Trophoblast cell (in vitro differentiated cells and primary cell): ENCODE data around the gene FTO.

ENCODE experiments used
- DNase-seq, 2 donors: peaks; one replicate each; pipeline ENCODE4 v3.0.0-alpha.2; 2016
- H2AFZ ChIP-seq: 2 replicates; pipeline ENCODE4 v1.6.1; 2013; ENCODE audit warnings: low read length, moderate library complexity, mild to moderate bottlenecking; ENCODE audit not compliant: insufficient read depth, poor library complexity
- H2AK5ac ChIP-seq: 2 replicates; pipeline ENCODE4 v1.6.1; 2013; ENCODE audit warnings: mild to moderate bottlenecking, low read length
- H2BK120ac ChIP-seq: 2 replicates; pipeline ENCODE4 v1.6.1; 2013; ENCODE audit warnings: low read length, mild to moderate bottlenecking, moderate library complexity; ENCODE audit not compliant: insufficient read depth, poor library complexity
- H2BK12ac ChIP-seq: 2 replicates; pipeline ENCODE4 v1.6.1; 2013; ENCODE audit warnings: mild to moderate bottlenecking, low read length, moderate library complexity
- H2BK5ac ChIP-seq: 2 replicates; pipeline ENCODE4 v1.6.1; 2013; ENCODE audit warnings: low read length, low read depth, moderate library complexity, mild to moderate bottlenecking; ENCODE audit not compliant: poor library complexity
- H3K14ac ChIP-seq: 2 replicates; pipeline ENCODE4 v1.6.1; 2013; ENCODE audit warnings: mild to moderate bottlenecking, low read length
- H3K18ac ChIP-seq: 2 replicates; pipeline ENCODE4 v1.6.1; 2013; ENCODE audit warnings: mild to moderate bottlenecking, low read length
- H3K23ac ChIP-seq: 2 replicates; pipeline ENCODE4 v1.6.1; 2013; ENCODE audit warnings: low read length
- H3K27ac ChIP-seq: 2 replicates; pipeline ENCODE4 v1.5.1; 2013; ENCODE audit warnings: low read depth, mild to moderate bottlenecking, inconsistent platforms, low read length, moderate library complexity
- H3K27me3 ChIP-seq: 2 replicates; pipeline ENCODE4 v1.6.1; 2013; ENCODE audit warnings: inconsistent platforms, mild to moderate bottlenecking, low read length, moderate library complexity; ENCODE audit not compliant: insufficient read depth
- H3K36me3 ChIP-seq, 2 experiments: 1 replicate in 1 of 2; 2 replicates in 1 of 2; pipeline ENCODE4 v1.6.1; 2013; ENCODE audit warnings: low read length in 2 of 2, mild to moderate bottlenecking in 2 of 2, moderate library complexity in 1 of 2; ENCODE audit not compliant: insufficient read depth in 2 of 2, control insufficient read depth in 1 of 2
- H3K4ac ChIP-seq: 2 replicates; pipeline ENCODE4 v1.6.1; 2013; ENCODE audit warnings: low read depth, mild to moderate bottlenecking, low read length, moderate library complexity
- H3K4me1 ChIP-seq, 2 experiments: 1 replicate in 1 of 2; 2 replicates in 1 of 2; pipeline ENCODE4 v1.6.1; 2013; ENCODE audit warnings: low read length in 2 of 2, mild to moderate bottlenecking in 2 of 2, moderate library complexity in 1 of 2; ENCODE audit not compliant: insufficient read depth in 2 of 2, control insufficient read depth in 1 of 2
- H3K4me2 ChIP-seq: 2 replicates; pipeline ENCODE4 v1.6.1; 2013; ENCODE audit warnings: inconsistent platforms, mild to moderate bottlenecking, low read length, moderate library complexity
- H3K4me3 ChIP-seq: 2 replicates; pipeline ENCODE4 v1.5.1; 2013; ENCODE audit warnings: mild to moderate bottlenecking, low read depth, low read length, inconsistent platforms
- H3K79me1 ChIP-seq: one replicate; pipeline ENCODE4 v1.6.1; 2013; ENCODE audit warnings: low read length
- H3K79me2 ChIP-seq: 2 replicates; pipeline ENCODE4 v1.6.1; 2013; ENCODE audit warnings: low read length, mild to moderate bottlenecking; ENCODE audit not compliant: control insufficient read depth, insufficient read depth, poor library complexity
- H3K9ac ChIP-seq: 2 replicates; pipeline ENCODE4 v1.6.1; 2013; ENCODE audit warnings: mild to moderate bottlenecking, low read length
- H3K9me3 ChIP-seq: 2 replicates; pipeline ENCODE4 v1.6.1; 2013; ENCODE audit warnings: low read depth, mild to moderate bottlenecking, control low read depth, inconsistent platforms, low read length; ENCODE audit not compliant: insufficient read depth
- H4K12ac ChIP-seq: 2 replicates; pipeline ENCODE4 v1.6.1; 2013; ENCODE audit warnings: low read depth, mild to moderate bottlenecking, low read length, moderate library complexity
- H4K8ac ChIP-seq: 2 replicates; pipeline ENCODE4 v1.6.1; 2013; ENCODE audit warnings: low read depth, mild to moderate bottlenecking, low read length, moderate library complexity
- H4K91ac ChIP-seq: one replicate; pipeline ENCODE4 v1.6.1; 2013; ENCODE audit warnings: low read depth, mild to moderate bottlenecking, low read length, moderate library complexity
- WGBS: extraction: QIAGEN DNeasy Blood & Tissue Kit; methylation state at CpG from one replicate; pipeline ENCODE4 v1.1.7; 2013; ENCODE audit warnings: missing lambda C conversion rate; ENCODE audit not compliant: insufficient read length, insufficient coverage; ENCODE audit errors: extremely low coverage; 5-methylcytosine and 5-hydroxymethylcytosine counted together

FTO gene

GRCh38 chr16:54015147-54015546, 311.2 kb downstream of the FTO start:
- H4K8ac ChIP-seq, result no peak overlapping the region
- H2AFZ ChIP-seq, result no peak overlapping the region
- no peak overlapping the region for H2AK5ac ChIP-seq
- no peak overlapping the region for H3K27ac ChIP-seq
- H3K27me3 ChIP-seq, result no peaks in the 10 kb centered on the region
- no peak overlapping the region for H3K9ac ChIP-seq
- no peak overlapping the region for H3K4me2 ChIP-seq
- no peak overlapping the region for H4K91ac ChIP-seq
- H4K12ac ChIP-seq, result no peak overlapping the region
- no peaks in the 10 kb centered on the region for H3K9me3 ChIP-seq
- no peak overlapping the region for H2BK120ac ChIP-seq
- H3K4ac ChIP-seq, result no peak overlapping the region
- no peak overlapping the region for H3K4me3 ChIP-seq
- H2BK12ac ChIP-seq, result no peak overlapping the region
- no peak overlapping the region for H3K14ac ChIP-seq
- no peak for DNase-seq
- H3K79me2 ChIP-seq, result no peaks in the 10 kb centered on the region
- WGBS, result no CpG with 5 or more reads among the region's 2 CpGs
- no peaks in the 10 kb centered on the region for H3K4me1 ChIP-seq
- no peaks in the 10 kb centered on the region for H3K36me3 ChIP-seq
- no peaks in the 10 kb centered on the region for H3K79me1 ChIP-seq
- H3K23ac ChIP-seq, result no peak overlapping the region
- no peak overlapping the region for H2BK5ac ChIP-seq
- H3K18ac ChIP-seq, result no peak overlapping the region

- Histone ChIP-seq H3K9ac (no peak overlapping the region), H3K36me3 (no peaks in the 10 kb centered on the region), H2BK5ac (no peak overlapping the region), H3K79me1 (no peaks in the 10 kb centered on the region), H2AK5ac (no peak overlapping the region), H3K4me1 (no peaks in the 10 kb centered on the region), H3K4me2 (no peak overlapping the region), H2BK120ac (no peak overlapping the region), H3K79me2 (no peaks in the 10 kb centered on the region), H4K8ac (no peak overlapping the region), H3K27ac (no peak overlapping the region), H2BK12ac (no peak overlapping the region), H3K27me3 (no peaks in the 10 kb centered on the region), H2AFZ (no peak overlapping the region), H3K23ac (no peak overlapping the region), H3K4ac (no peak overlapping the region), H4K12ac (no peak overlapping the region), H3K18ac (no peak overlapping the region), H3K4me3 (no peak overlapping the region), H4K91ac (no peak overlapping the region), H3K9me3 (no peaks in the 10 kb centered on the region), H3K14ac (no peak overlapping the region)
- no CpG with 5 or more reads among the region's 1 CpG for WGBS
- DNase-seq, result no peak
Observed at GRCh38 chr16:54022362-54022761, 318.4 kb downstream of the FTO start.

GRCh38 chr16:54026456-54026855, 322.5 kb downstream of the FTO start:
- Histone ChIP-seq H2AK5ac (no peak overlapping the region), H3K27me3 (no peaks in the 10 kb centered on the region), H4K12ac (no peak overlapping the region), H3K4me2 (no peak overlapping the region), H3K9ac (no peak overlapping the region), H2BK5ac (no peak overlapping the region), H2AFZ (no peak overlapping the region), H3K79me2 (no peaks in the 10 kb centered on the region), H4K8ac (no peak overlapping the region), H2BK120ac (no peak overlapping the region), H4K91ac (no peak overlapping the region), H3K4me1 (no peaks in the 10 kb centered on the region), H3K14ac (no peak overlapping the region), H3K36me3 (peaks cover 0 to 2% of the 10 kb centered on the region in 2 experiments), H3K27ac (no peak overlapping the region), H3K9me3 (peaks cover 1% of the 10 kb centered on the region), H2BK12ac (no peak overlapping the region), H3K18ac (no peak overlapping the region), H3K79me1 (no peaks in the 10 kb centered on the region), H3K4me3 (no peak overlapping the region), H3K23ac (no peak overlapping the region), H3K4ac (no peak overlapping the region)
- no CpG with 5 or more reads among the region's 1 CpG for WGBS
- no peak for DNase-seq

GRCh38 chr16:54027062-54027461, 323.1 kb downstream of the FTO start:
- Histone ChIP-seq H4K8ac (no peak overlapping the region), H3K27me3 (no peaks in the 10 kb centered on the region)

More at GRCh38 chr16:54027062-54027461, 323.1 kb downstream of the FTO start:
- H4K91ac ChIP-seq, result no peak overlapping the region
- H3K27ac ChIP-seq, result no peak overlapping the region
- H3K9me3 ChIP-seq, result peaks cover 1% of the 10 kb centered on the region
- no peak overlapping the region for H2AK5ac ChIP-seq
- no CpG with 5 or more reads among the region's 4 CpGs for WGBS
- H3K4me3 ChIP-seq, result no peak overlapping the region
- H3K23ac ChIP-seq, result no peak overlapping the region
- H3K4ac ChIP-seq, result no peak overlapping the region
- H3K4me1 ChIP-seq, result no peaks in the 10 kb centered on the region
- H4K12ac ChIP-seq, result no peak overlapping the region
- H3K14ac ChIP-seq, result no peak overlapping the region
- peaks cover 0 to 2% of the 10 kb centered on the region in 2 experiments for H3K36me3 ChIP-seq
- no peak for DNase-seq
- H3K4me2 ChIP-seq, result no peak overlapping the region
- no peak overlapping the region for H2BK12ac ChIP-seq
- H3K79me1 ChIP-seq, result no peaks in the 10 kb centered on the region
- H2BK120ac ChIP-seq, result no peak overlapping the region
- H3K79me2 ChIP-seq, result no peaks in the 10 kb centered on the region
- H3K18ac ChIP-seq, result no peak overlapping the region
- H2AFZ ChIP-seq, result no peak overlapping the region
- no peak overlapping the region for H2BK5ac ChIP-seq
- H3K9ac ChIP-seq, result no peak overlapping the region
